Measurements from ENCODE around the gene CALN1.

DNA sequence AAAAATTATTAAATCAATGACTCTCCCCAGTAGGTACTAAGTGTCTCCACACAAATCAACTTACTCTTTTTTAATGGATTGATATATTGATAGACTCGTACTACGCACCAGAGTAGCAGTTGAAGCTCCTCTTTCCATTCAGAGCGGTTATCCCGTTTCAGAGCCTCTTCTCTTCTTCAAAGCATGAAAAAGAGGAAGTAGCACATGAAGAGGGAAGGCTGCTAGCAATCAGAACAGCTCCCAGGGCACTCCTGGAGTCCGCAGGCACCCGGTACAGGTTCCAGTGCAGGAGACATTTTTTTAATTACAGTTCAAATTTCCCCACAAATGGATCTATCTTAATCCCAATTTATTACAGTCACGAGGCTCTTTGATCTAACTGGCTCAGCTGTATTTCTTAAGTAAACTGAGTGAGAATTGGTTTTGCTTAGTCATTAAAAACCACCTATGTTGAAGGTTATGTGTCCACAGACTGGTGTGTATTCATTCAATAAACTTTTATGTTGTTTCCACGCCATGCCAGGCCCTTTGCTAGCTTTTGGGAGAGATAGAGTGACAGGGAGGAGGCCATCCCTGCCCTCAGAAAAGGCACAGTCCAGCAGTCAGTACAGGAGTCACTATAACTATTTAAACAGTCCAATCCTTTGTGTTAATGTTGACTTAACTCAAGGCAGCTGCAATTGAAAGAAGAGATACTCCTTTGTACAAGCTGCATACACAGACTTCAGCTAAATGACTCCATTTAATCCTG lies 32.1 kb upstream of the CALN1 start:
- TF ChIP-seq YY1 (IDR thresholded peaks at IDR 0.05; ENCODE audit: insufficient read depth, insufficient read length): no peak
- TF ChIP-seq SUZ12 (IDR thresholded peaks at IDR 0.05; ENCODE audit: extremely low read depth, insufficient read depth, insufficient read length): no peak
